Neural crest cell (in vitro differentiated cells): ENCODE data around the gene PER3. TPM values are rescaled to one million over a fixed set of nuclear protein-coding genes. Genes with fewer than 3 reads are reported as not detected.

ENCODE experiments used
- DNase-seq: peaks from one replicate; pipeline ENCODE4 v3.0.0; 2021; ENCODE audit warnings: low read depth, mixed read lengths, low spot score
- H3K27ac Mint-ChIP-seq: one replicate; pipeline ENCODE4 v1.8.0; 2021; ENCODE audit warnings: mild to moderate bottlenecking, mixed read lengths; ENCODE audit not compliant: unreplicated experiment
- H3K27me3 Mint-ChIP-seq: 2 replicates; pipeline ENCODE4 v1.8.0; 2021; ENCODE audit warnings: low read depth, mild to moderate bottlenecking, mixed read lengths
- H3K36me3 Mint-ChIP-seq: 2 replicates; pipeline ENCODE4 v1.8.0; 2021; ENCODE audit warnings: low read depth, mild to moderate bottlenecking, mixed read lengths
- H3K4me1 Mint-ChIP-seq: 2 replicates; pipeline ENCODE4 v1.8.0; 2021; ENCODE audit warnings: mixed read lengths
- H3K4me3 Mint-ChIP-seq: one replicate; pipeline ENCODE4 v1.8.0; 2021; ENCODE audit warnings: mild to moderate bottlenecking, mixed read lengths
- H3K9me3 Mint-ChIP-seq: 2 replicates; pipeline ENCODE4 v1.8.0; 2021; ENCODE audit warnings: mixed read lengths
- total RNA-seq: library from RNA; stranded (reverse); gene quantifications from 2 replicates; pipeline ENCODE4 v1.2.1, GENCODE V29; 2021
- TF ChIP-seq, protein P1 (sequence below): fragments of 200-600 bp; sonication (generic); conservative IDR thresholded peaks from 2 replicates; pipeline ENCODE4 v1.5.0; 2021; ENCODE audit warnings: antibody characterized with exemption, mild to moderate bottlenecking

The PER3 gene
- total RNA-seq, 1 donor from 2014 or later = 5.3 TPM

GRCh38 chr1:7754234-7754633, 29.9 kb upstream of the PER3 start:
- Mint-ChIP-seq H3K9me3 (no peaks in the 10 kb centered on the region), H3K4me3 (no peak overlapping the region), H3K36me3 (no peaks in the 10 kb centered on the region), H3K27me3 (no peaks in the 10 kb centered on the region), H3K4me1 (peaks cover 30% of the 10 kb centered on the region), H3K27ac (no peak overlapping the region)
- TF ChIP-seq, protein P1, sequence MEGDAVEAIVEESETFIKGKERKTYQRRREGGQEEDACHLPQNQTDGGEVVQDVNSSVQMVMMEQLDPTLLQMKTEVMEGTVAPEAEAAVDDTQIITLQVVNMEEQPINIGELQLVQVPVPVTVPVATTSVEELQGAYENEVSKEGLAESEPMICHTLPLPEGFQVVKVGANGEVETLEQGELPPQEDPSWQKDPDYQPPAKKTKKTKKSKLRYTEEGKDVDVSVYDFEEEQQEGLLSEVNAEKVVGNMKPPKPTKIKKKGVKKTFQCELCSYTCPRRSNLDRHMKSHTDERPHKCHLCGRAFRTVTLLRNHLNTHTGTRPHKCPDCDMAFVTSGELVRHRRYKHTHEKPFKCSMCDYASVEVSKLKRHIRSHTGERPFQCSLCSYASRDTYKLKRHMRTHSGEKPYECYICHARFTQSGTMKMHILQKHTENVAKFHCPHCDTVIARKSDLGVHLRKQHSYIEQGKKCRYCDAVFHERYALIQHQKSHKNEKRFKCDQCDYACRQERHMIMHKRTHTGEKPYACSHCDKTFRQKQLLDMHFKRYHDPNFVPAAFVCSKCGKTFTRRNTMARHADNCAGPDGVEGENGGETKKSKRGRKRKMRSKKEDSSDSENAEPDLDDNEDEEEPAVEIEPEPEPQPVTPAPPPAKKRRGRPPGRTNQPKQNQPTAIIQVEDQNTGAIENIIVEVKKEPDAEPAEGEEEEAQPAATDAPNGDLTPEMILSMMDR = no peak
- no peak for DNase-seq

GRCh38 chr1:7755448-7755847, 28.6 kb upstream of the PER3 start:
- H3K9me3 Mint-ChIP-seq = no peaks in the 10 kb centered on the region
- TF ChIP-seq, protein P1 = peak; percentile 57
- H3K36me3 Mint-ChIP-seq = no peaks in the 10 kb centered on the region
- H3K27me3 Mint-ChIP-seq = no peaks in the 10 kb centered on the region
- no peak overlapping the region for H3K4me3 Mint-ChIP-seq
- no peak for DNase-seq
- peaks cover 30% of the 10 kb centered on the region for H3K4me1 Mint-ChIP-seq
- no peak overlapping the region for H3K27ac Mint-ChIP-seq

DNA sequence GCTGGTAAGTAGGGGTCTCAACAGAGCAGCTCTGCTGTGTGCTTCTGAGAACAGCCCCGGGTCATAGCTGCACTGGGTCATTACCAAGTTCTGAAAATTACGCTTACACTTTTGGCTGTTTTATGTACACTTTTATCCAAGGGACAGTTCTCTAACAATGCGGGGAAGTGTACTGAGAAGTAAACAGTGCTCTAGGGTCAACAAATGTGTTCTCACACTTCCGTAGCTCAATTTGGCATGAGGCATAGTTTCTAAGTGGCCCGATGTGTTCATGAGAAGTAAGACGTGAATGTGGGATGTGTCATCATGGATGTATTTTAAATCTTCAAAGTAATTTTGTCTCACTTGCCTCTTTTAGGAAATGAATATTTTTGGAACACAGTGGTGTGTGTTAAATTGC, 23.8 kb upstream of the PER3 start:
- Mint-ChIP-seq H3K36me3 (no peaks in the 10 kb centered on the region), H3K4me3 (no peak overlapping the region), H3K27me3 (no peaks in the 10 kb centered on the region), H3K9me3 (no peaks in the 10 kb centered on the region), H3K4me1 (peaks cover 4% of the 10 kb centered on the region), H3K27ac (no peak overlapping the region)
- TF ChIP-seq, protein P1 = no peak
- no peak for DNase-seq

- no peak overlapping the region for H3K4me3 Mint-ChIP-seq
- DNase-seq = no peak
- H3K27ac Mint-ChIP-seq = no peak overlapping the region
- H3K27me3 Mint-ChIP-seq = no peaks in the 10 kb centered on the region
- H3K4me1 Mint-ChIP-seq = peaks cover under 1% of the 10 kb centered on the region
- no peaks in the 10 kb centered on the region for H3K36me3 Mint-ChIP-seq
- H3K9me3 Mint-ChIP-seq = no peaks in the 10 kb centered on the region
- TF ChIP-seq, protein P1 = no peak
Measured at GRCh38 chr1:7761103-7761502, 23.0 kb upstream of the PER3 start.

DNA sequence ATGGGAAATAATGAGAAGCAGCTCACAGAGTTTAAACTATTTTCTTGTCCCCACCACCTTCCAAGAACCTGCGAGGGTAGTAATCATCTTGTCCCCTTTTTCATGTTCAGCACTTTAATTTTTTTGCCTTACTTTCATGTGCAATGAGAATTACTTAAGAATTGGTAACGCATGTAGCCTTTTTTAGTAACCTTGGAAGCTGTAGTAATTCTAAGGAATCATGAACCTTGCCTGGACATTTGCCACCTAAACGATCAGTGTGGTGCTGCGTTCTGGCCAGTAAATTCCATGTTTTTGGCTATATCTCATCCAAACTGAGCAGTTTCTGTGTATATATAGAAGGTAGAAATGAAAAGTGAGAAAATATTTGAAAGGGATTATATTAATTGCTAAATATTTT, 16.9 kb upstream of the PER3 start:
- Mint-ChIP-seq H3K27me3 (no peaks in the 10 kb centered on the region), H3K36me3 (no peaks in the 10 kb centered on the region), H3K27ac (no peak overlapping the region), H3K9me3 (no peaks in the 10 kb centered on the region), H3K4me3 (no peak overlapping the region), H3K4me1 (peaks cover 15% of the 10 kb centered on the region)
- DNase-seq = no peak
- TF ChIP-seq, protein P1 = no peak

- H3K9me3 Mint-ChIP-seq = no peaks in the 10 kb centered on the region
- DNase-seq = no peak
- H3K27ac Mint-ChIP-seq = no peak overlapping the region
- H3K4me3 Mint-ChIP-seq = peak overlapping the region; percentile 41
- peaks cover 3% of the 10 kb centered on the region for H3K36me3 Mint-ChIP-seq
- H3K27me3 Mint-ChIP-seq = no peaks in the 10 kb centered on the region
- H3K4me1 Mint-ChIP-seq = peaks cover 28% of the 10 kb centered on the region
- TF ChIP-seq, protein P1 = no peak
Measured at GRCh38 chr1:7768583-7768982, 15.5 kb upstream of the PER3 start.
